OCI-LY7 (cell line): Measurements from ENCODE around the gene UBE2Q2. TPM values are rescaled to one million over a fixed set of nuclear protein-coding genes. Genes with fewer than 3 reads are reported as not detected.

Source experiments
- BruUV-seq: library from RNA; stranded (reverse); fragments of 400-500 nt; replicated peaks from 2 replicates; lab custom pipeline; 2021; lab: Mats Ljungman, UMichigan
- CTCF ChIA-PET: fragments of 300-600 bp; sonication (Branson Sonifier 250); formaldehyde crosslinking; loops from one replicate; lab custom pipeline; 2022; ENCODE audit warnings: antibody characterized with exemption; ENCODE audit not compliant: unreplicated experiment; lab: Charles Lee
- POLR2A ChIA-PET: fragments of 300-600 bp; sonication (Branson Sonifier 250); formaldehyde crosslinking; loops from one replicate; lab custom pipeline; 2022; ENCODE audit warnings: antibody characterized with exemption; lab: Charles Lee
- DNase-seq: peaks from one replicate; pipeline ENCODE4 v3.0.0-alpha.2; 2015; ENCODE audit warnings: low spot score
- H2AFZ ChIP-seq: fragments of 200-600 bp; sonication (generic), shearing (Covaris generic); 2 replicates; pipeline ENCODE4 v1.6.1; 2014; ENCODE audit warnings: mild to moderate bottlenecking, antibody characterized with exemption, low read length, moderate library complexity
- H3K27ac ChIP-seq: fragments of 200-600 bp; sonication (generic); 2 replicates; pipeline ENCODE4 v1.5.1; 2014; ENCODE audit warnings: mixed run types, low read depth, mild to moderate bottlenecking, moderate library complexity, low read length, inconsistent platforms; ENCODE audit not compliant: poor library complexity, severe bottlenecking
- H3K36me3 ChIP-seq: fragments of 200-600 bp; sonication (generic); 2 replicates; pipeline ENCODE4 v1.6.1; 2014; ENCODE audit warnings: mild to moderate bottlenecking, antibody characterized with exemption, low read length, moderate library complexity, mixed read lengths; ENCODE audit not compliant: insufficient read depth
- H3K4me1 ChIP-seq: fragments of 200-600 bp; sonication (generic); 2 replicates; pipeline ENCODE4 v1.5.1; 2014; ENCODE audit warnings: mild to moderate bottlenecking, low read length; ENCODE audit not compliant: insufficient read depth, poor library complexity, severe bottlenecking
- H3K4me2 ChIP-seq: fragments of 200-600 bp; sonication (generic); 2 replicates; pipeline ENCODE4 v1.6.1; 2014; ENCODE audit warnings: mild to moderate bottlenecking, low read length
- H3K4me3 ChIP-seq: fragments of 200-600 bp; sonication (generic); 2 replicates; pipeline ENCODE4 v1.5.1; 2014; ENCODE audit warnings: mild to moderate bottlenecking, low read depth, low read length; ENCODE audit not compliant: poor library complexity, severe bottlenecking
- H3K79me2 ChIP-seq: fragments of 200-600 bp; sonication (generic); 2 replicates; pipeline ENCODE4 v1.6.1; 2016; ENCODE audit warnings: low read depth, mild to moderate bottlenecking, low read length, moderate library complexity, mixed read lengths; ENCODE audit not compliant: insufficient read depth
- H3K9me2 ChIP-seq: fragments of 200-600 bp; sonication (generic); 2 replicates; pipeline ENCODE4 v1.6.1; 2016; ENCODE audit warnings: mild to moderate bottlenecking, low read length, mixed read lengths; ENCODE audit not compliant: insufficient read depth
- H3K9me3 ChIP-seq: fragments of 200-600 bp; sonication (generic); 2 replicates; pipeline ENCODE4 v1.6.1; 2014; ENCODE audit warnings: mild to moderate bottlenecking, mixed run types, low read length, mixed read lengths
- H4K20me1 ChIP-seq: fragments of 200-600 bp; sonication (generic); 2 replicates; pipeline ENCODE4 v1.6.1; 2014; ENCODE audit warnings: mild to moderate bottlenecking, antibody characterized with exemption, low read length, moderate library complexity, mixed read lengths; ENCODE audit not compliant: insufficient read depth
- CTCF ChIP-seq: fragments of 200-600 bp; sonication (generic); conservative IDR thresholded peaks from 2 replicates; pipeline ENCODE4 v1.5.1; 2014; ENCODE audit warnings: mild to moderate bottlenecking, antibody characterized with exemption, low read length, moderate library complexity, mixed read lengths
- EZH2phosphoT487 ChIP-seq: fragments of 200-600 bp; sonication (generic); IDR thresholded peaks from 2 replicates; pipeline ENCODE4 v1.6.1; 2018; ENCODE audit warnings: low read depth, borderline replicate concordance, mild to moderate bottlenecking, mixed run types, antibody characterized with exemption, low read length, moderate library complexity, mixed read lengths
- intact Hi-C: fragments of 100-400 bp; cut with micrococcal nuclease; formaldehyde crosslinking; loops from one replicate; pipeline ENCODE4 v1.10.0; 2022; ENCODE audit not compliant: unreplicated experiment
- total RNA-seq, 2 experiments: library from RNA; depleted of rRNA in 1 of 2; stranded (reverse); fragments of >200 nt in 1 of 2; shearing (Covaris generic) in 1 of 2; gene quantifications; 2 replicates each; pipeline ENCODE4 v1.2.3, GENCODE V29; 2014 to 2022

UBE2Q2 gene
- total RNA-seq, 2 experiments from 2014 or later = 12.0 TPM

- intact Hi-C loops = loop anchor here (10.0 kb wide), 1 partner anchor 203 kb away; a partner anchor contains a TSS
- H3K27ac ChIP-seq = no peak overlapping the region
- CTCF ChIA-PET = no interaction called here
- no peak overlapping the region for H3K4me3 ChIP-seq
- H3K36me3 ChIP-seq = peaks cover 32% of the 10 kb centered on the region
- no peak for DNase-seq
- H4K20me1 ChIP-seq = no peaks in the 10 kb centered on the region
- no peaks in the 10 kb centered on the region for H3K9me3 ChIP-seq
- POLR2A ChIA-PET = interaction anchor here (1.1 kb wide), 1 partner anchor 121 kb away, joined by 3 read pairs; no protein-coding TSS in a partner anchor
- no peak overlapping the region for H3K4me2 ChIP-seq
- peaks cover 6% of the 10 kb centered on the region for H3K4me1 ChIP-seq
- no peaks in the 10 kb centered on the region for H3K79me2 ChIP-seq
- no peak overlapping the region for H2AFZ ChIP-seq
- H3K9me2 ChIP-seq = no peaks in the 10 kb centered on the region
- no TSS peak for BruUV-seq
- no peak for TF ChIP-seq CTCF
- TF ChIP-seq EZH2phosphoT487 = no peak
These were observed 84.4 kb downstream of the UBE2Q2 start for GRCh38 chr15:75927601-75928000.

GRCh38 chr15:75928680-75929608, 85.7 kb downstream of the UBE2Q2 start:
- peaks cover 41% of the 10 kb centered on the region for H3K36me3 ChIP-seq
- CTCF ChIA-PET = interaction anchor here (1.0 kb wide), 1 partner anchor 26 kb away, joined by 3 read pairs; the partner anchor contains the start of gene FBXO22
- H3K4me3 ChIP-seq = no peak overlapping the region
- DNase-seq = peak; percentile 63
- no peak overlapping the region for H3K4me2 ChIP-seq
- intact Hi-C loops = loop anchor here (2.0 to 10.0 kb wide), 2 partner anchors 118 to 204 kb away; a partner anchor contains a TSS
- no peaks in the 10 kb centered on the region for H3K79me2 ChIP-seq
- H2AFZ ChIP-seq = no peak overlapping the region
- TF ChIP-seq CTCF = peak; percentile 83
- no peak for TF ChIP-seq EZH2phosphoT487
- POLR2A ChIA-PET = interaction anchor here (0.6 to 0.9 kb wide), 3 partner anchors 9 to 553 kb away, joined by 3 read pairs; no protein-coding TSS in a partner anchor
- H3K27ac ChIP-seq = no peak overlapping the region
- no peaks in the 10 kb centered on the region for H3K9me2 ChIP-seq
- no peaks in the 10 kb centered on the region for H3K9me3 ChIP-seq
- no peaks in the 10 kb centered on the region for H4K20me1 ChIP-seq
- peaks cover 6% of the 10 kb centered on the region for H3K4me1 ChIP-seq
- BruUV-seq = no TSS peak
